Cerebellar nuclear complex (tissue), 1 donor: ENCODE measurements around the gene PXDN.
"Not testable (repeated sequence)": the region's sequence is repeated elsewhere in the genome, so short reads cannot be mapped to it uniquely, and the experiment has no call there.

Source experiments
- DNase-seq, 2 experiments: peaks; one replicate each; lab custom pipeline; 2025; lab: John Stamatoyannopoulos, UW

Gene PXDN

DNA sequence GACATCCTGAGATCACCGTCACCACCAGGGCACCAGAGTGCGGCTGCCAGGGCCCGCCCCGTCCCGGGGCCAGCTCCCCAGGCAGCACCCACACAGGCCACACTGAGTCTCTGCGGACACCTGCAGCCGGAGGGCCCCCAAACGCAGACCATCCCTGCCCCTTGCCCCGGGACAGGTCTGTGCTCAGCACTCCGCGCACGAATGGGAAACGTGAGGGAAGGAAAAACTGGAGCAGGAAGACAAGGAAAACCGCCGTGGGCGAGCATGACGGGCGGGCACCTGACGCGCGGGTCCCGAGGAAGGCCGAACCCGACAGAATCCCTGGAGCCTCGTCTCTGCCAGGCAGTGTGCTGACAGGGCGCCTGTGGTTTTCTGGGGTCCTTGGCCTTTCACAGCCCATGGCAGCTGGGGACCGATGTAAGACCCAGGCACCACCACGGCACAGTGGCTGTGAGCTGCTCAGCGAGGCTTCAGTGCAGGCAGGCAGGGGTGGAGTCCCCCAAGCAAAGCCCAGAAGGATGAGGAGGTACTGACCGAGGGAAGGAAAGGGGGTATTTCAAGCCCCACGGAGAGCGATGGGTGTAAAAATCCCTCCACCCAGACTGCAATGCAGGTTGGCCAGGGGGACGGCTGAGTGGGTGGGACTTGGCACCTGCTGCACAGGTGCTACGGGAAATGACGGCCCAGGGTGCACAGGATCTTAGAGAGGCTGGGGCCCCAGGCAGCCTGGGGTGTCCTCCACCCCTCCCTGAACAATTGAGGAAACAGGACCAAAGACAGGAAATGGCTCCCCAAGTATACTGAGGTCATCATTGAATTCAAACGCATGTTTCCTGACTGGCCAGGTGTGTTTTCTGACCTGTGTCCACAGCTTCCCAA, 59.0 kb downstream of the PXDN start:
- DNase-seq, result no peak

DNA sequence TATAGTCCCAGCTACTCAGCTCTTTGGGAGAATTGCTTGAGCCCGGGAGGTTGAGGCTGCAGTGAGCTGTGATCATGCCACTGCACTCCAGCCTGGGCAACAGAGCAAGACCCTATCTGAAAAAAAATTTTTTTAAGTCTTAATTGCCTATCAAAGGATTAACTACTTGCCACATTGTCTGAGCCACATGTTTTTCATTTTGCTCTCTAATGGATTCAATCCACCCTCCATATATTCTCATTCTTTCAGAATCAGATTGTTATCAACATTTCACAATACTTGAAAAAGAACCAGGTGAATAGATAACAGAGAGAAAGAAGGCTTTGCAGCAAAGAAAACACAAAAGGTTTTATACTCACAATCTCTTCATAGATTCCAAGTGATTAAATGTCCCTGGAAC, 61.0 kb downstream of the PXDN start:
- no peak for DNase-seq

- DNase-seq, result no peak
These were observed 62.2 kb downstream of the PXDN start for GRCh38 chr2:1682181-1682440.

DNA sequence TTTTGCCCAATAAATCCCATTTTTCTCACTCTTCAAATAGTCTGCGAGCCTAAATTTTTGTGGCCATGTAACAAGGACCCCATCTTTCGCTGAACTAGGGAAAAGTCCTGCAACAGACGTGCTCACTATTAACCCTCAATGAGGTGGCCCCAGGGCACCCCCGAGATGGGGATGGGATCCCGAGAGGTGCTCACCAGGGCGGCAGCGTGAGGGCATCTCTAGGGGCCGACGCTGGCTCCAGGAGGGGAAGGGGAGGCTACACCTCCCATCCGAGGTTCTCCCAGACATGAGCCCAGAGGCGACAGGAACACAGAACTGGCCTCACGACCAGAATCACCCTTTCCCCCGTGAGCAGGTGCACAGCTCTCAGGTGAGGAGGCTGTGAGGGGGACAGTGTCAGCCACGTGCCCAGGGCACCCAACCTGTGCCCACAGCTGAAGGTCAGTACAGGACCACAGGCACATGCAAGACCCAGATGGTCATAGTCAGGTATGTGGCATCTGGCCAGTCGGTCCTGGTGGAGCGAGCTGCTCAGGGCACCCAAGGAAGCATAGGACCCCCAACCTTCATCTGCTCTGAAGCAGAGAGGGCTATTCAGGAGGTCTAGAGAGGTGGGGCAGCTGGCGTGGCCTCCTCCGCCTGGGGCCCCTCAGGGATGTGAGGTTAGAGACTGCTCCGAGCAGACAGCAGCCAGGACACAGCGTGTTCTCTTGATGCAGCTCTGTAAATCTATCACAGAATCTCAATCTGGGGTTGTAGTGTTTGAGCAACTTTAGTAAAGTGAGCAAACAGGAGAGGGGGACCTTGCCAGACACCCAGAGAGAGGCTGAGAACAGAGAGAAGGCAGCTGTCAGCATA, 62.8 kb downstream of the PXDN start:
- no peak for DNase-seq

DNA sequence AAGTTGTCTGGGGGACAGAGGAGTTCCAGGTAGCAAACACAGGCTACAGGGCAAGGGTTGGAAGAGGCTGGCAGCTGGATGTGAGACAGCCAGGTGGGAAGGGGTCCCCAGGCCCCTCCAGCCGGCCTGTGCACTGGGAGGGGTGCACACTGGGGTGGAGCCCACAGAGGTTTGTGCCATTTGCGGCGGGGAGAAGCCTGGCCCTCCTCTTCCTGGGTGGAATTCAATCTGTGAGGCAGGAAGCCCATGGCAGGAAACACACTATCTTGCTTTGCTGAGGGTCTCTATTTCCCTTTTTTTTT, 63.3 kb downstream of the PXDN start:
- DNase-seq, result no peak

GRCh38 chr2:1680222-1681016, 63.9 kb downstream of the PXDN start:
- DNase-seq, result no peak

- DNase-seq, result not testable (repeated sequence)
These were observed 64.8 kb downstream of the PXDN start for GRCh38 chr2:1679488-1680039.

- not testable (repeated sequence) for DNase-seq
These were observed 65.2 kb downstream of the PXDN start for GRCh38 chr2:1679065-1679464.

DNA sequence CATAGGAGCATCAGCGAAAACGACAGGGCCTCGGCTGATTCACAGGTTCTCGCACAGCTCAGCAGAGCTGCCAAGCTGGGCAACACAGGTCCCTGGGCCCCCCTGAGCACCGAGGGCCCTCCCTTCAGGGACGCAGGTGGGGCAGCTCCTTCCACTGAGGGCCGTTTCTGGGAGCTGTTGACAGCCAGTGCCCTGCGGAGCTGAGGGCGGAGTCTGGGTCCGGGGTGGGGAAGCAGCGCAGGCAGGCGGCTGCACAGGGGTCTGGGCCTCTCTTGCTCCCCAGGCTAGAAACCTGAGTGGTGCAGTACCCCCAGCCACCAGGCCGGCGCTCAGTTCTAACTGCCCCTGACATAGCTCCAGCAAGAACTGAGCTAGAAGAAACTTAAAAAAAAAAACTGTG, 65.7 kb downstream of the PXDN start:
- no peak for DNase-seq

DNA sequence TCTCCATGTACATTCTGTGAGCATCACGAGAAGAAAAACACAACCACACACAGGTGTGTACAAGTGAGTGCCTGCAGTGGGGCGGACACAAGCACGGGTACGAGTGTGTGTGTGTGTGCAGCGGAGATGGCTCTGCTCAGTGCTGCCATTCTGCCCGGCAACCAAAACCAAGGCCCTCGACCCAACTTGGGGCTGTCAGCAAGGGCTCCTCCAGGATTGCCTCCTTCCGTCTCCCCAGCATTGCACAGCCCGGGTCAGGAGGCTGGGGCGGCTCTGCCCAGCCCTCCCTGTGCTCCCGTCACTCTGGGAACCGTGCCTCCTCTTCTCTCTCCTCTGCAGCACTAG, 66.5 kb downstream of the PXDN start:
- DNase-seq, result no peak

GRCh38 chr2:1676913-1677820, 67.1 kb downstream of the PXDN start:
- DNase-seq, result no peak

DNA sequence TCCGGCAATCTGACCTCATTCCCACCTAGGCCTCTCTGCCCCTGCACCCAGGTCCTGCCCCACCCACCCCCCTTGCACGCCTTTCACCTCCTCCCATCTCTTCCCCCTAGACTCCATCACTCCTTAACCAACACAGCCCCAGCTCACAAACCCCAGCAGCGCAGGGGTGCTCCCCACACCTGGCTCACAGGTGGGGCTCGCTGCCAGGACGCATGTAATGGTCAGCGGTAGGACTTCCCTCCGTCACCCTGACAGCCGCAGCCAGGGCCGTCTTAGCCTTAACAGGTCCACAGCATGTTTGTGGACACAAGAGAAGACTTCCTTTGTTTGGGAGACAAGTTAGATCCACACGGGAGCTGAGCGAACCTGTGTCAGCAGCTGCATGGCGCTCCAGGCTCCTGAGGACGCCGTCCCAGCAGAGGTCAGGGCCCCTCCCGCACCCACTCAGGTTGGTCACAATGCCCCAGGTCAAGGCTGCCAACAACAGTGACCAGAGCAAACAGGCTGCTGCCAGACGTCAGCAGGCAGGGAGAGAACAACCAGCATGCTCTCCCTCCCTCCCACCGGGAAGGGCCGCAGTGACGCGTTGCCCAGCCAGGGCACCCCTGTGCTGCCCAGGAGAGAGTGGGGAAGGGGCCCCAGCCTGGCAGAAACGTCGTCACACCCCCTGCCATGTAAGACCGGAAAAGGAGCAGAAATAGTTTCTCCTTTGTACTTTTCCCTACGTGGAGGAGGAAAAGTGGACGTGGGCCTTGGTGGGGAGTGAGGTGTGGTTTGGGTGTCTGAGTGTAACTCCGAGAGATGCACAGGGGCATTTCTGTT, 68.0 kb downstream of the PXDN start:
- DNase-seq, result no peak

DNA sequence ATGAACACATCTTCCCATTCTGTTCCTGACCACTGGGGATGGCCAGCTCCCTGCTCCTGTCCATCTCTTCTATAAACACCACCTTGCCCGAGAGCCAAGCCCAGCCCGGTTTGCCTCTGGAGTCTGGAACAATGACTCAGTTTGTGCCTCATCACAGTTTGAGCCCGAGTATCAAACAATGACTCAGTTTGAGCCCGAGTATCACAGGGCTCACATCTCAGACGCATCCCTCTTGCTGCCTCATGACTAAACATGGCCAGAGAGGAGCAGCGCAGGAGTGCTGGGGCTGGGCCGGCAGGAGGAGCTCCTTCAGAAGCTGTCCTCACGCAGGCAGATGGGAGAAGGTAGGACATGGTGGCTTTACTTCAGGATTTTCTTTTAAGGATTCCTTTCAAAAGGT, 68.7 kb downstream of the PXDN start:
- DNase-seq, result no peak

DNA sequence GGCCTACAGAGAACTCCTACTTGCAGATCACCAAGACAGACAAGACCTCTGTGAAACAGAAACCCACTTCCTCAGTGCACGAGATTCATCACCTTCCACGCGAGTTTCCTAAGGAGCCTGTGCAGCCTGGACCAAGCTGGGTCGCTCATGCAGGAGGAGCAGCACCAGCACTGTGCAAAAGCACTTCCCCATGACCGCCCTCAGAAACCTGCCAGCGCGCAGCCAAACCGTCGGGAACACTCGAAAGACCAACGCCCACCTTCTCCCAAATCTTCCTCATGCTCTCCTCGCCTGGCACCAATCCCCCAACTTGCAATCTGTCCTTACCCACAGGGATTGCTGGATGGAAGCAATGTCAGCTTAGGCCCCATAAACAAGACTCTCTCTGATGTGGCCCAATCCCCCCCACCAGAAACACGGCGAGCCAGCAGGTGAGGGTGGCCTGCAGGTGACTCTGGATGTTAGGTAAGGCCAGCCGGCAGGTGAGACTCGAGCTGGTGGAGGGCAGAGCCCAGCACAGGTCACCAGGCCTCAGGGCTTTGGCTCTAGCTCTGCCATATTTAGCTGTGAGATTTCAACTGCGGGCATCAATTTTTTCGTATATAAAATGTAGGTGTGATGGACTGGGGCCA, 69.4 kb downstream of the PXDN start:
- no peak for DNase-seq

- no peak for DNase-seq
These were observed 70.0 kb downstream of the PXDN start for GRCh38 chr2:1674276-1674675.

DNA sequence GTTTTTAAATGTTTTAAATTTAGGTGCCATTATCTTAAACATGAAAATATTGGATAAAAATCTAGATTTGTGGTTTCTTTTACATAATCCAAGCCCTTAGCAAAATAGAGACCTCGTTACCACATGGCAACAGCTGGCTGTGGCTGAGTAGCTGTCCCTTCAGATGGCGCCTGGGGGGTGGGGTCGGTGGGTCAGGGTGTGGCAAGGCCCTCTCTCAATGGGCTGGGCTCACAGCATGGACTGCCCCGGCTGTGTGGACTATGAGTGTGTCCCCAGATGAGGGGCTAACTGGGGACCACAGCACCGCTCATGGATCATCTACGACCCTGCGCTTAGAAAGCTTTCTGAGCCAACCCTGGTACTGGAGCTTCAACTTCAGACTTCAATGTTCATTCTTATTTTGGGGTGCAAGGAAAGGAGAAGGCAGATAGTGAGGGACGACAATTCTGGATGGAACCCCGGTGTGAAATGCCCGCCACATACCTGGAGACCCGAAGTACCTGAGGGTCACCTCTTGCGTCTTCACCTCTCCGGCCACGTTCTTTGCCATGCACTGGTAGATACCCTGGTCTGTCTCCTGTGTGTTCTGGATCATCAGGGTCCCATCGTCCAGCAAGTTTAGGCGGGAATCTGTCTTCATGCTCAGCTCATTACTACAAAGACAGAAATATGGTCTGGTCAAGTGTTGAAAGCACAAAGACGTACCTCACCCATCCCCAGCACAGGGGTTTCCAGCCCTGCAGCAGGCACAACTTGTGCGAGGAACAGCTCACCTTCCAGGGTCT, 71.0 kb downstream of the PXDN start:
- DNase-seq, result no peak

GRCh38 chr2:1672738-1673137, 71.6 kb downstream of the PXDN start:
- no peak for DNase-seq

GRCh38 chr2:1671916-1672315, 72.4 kb downstream of the PXDN start:
- DNase-seq, result no peak

GRCh38 chr2:1670636-1671035, 73.7 kb downstream of the PXDN start:
- DNase-seq, result no peak
